Panc1 (cell line): Measurements from ENCODE around the gene SMIM10L1.

Experiments used
- POLR2AphosphoS5 ChIP-seq: IDR thresholded peaks from 2 replicates; pipeline ENCODE4 v1.6.1; 2012; ENCODE audit warnings: mild to moderate bottlenecking, low read depth, low read length, moderate library complexity
- SIN3A ChIP-seq: IDR thresholded peaks from 2 replicates; pipeline ENCODE4 v1.6.1; 2012; ENCODE audit warnings: low read depth, mild to moderate bottlenecking, low read length, moderate library complexity, borderline replicate concordance; ENCODE audit not compliant: insufficient read depth
- TF ChIP-seq, protein P1 (sequence below): fragments of 450-650 bp; IDR thresholded peaks from 2 replicates; pipeline ENCODE4 v1.5.1; 2017; ENCODE audit warnings: mild to moderate bottlenecking

DNA sequence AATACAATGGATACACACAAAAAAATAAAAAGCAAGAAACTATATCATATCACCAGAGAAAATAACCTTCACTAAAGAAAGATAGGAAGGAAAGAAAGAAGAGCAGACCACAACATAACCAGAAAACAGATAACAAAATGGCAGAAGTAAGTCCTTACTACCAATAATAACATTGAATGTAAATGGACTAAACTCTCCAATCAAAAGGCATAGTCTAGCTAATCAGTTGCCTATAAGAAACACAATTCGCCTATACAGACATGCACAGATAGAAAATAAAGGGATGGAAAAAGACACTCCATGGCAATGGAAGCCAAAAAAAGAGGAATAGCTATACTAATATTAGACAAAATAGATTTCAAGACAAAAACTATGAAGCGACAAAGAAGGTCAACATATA lies 27.6 kb upstream of the SMIM10L1 start:
- TF ChIP-seq, protein P1, sequence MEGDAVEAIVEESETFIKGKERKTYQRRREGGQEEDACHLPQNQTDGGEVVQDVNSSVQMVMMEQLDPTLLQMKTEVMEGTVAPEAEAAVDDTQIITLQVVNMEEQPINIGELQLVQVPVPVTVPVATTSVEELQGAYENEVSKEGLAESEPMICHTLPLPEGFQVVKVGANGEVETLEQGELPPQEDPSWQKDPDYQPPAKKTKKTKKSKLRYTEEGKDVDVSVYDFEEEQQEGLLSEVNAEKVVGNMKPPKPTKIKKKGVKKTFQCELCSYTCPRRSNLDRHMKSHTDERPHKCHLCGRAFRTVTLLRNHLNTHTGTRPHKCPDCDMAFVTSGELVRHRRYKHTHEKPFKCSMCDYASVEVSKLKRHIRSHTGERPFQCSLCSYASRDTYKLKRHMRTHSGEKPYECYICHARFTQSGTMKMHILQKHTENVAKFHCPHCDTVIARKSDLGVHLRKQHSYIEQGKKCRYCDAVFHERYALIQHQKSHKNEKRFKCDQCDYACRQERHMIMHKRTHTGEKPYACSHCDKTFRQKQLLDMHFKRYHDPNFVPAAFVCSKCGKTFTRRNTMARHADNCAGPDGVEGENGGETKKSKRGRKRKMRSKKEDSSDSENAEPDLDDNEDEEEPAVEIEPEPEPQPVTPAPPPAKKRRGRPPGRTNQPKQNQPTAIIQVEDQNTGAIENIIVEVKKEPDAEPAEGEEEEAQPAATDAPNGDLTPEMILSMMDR, result no peak
- TF ChIP-seq POLR2AphosphoS5 (no peak), SIN3A (no peak)
